IMR-90 (cell line): Measurements from ENCODE around the gene NDNF. TPM values are rescaled to one million over a fixed set of nuclear protein-coding genes. Genes with fewer than 3 reads are reported as not detected.

Source experiments
- ATAC-seq: fragments of 200-7000 bp; cut with Tn5 transposase; 2 replicates; pipeline ENCODE4 v1.9.1; 2020; ENCODE audit warnings: low read depth, mild to moderate bottlenecking, moderate library complexity
- BruUV-seq: library from RNA; stranded (reverse); fragments of 400-500 nt; replicated peaks from 2 replicates; lab custom pipeline; 2021; lab: Mats Ljungman, UMichigan
- CTCF ChIA-PET: fragments of 300-600 bp; formaldehyde crosslinking; extraction: SDS; loops from one replicate; lab custom pipeline; 2021; ENCODE audit warnings: antibody characterized with exemption; lab: Yijun Ruan, JAX
- POLR2A ChIA-PET: fragments of 300-600 bp; sonication (Branson Sonifier 250); formaldehyde crosslinking; loops from one replicate; lab custom pipeline; 2022; ENCODE audit warnings: antibody characterized with exemption; ENCODE audit not compliant: unreplicated experiment; lab: Charles Lee
- DNase-seq: peaks from one replicate; pipeline ENCODE4 v3.0.0; 2013
- H2AFZ ChIP-seq: replicated peaks from 2 replicates; pipeline ENCODE3; 2013; ENCODE audit warnings: low read length, mild to moderate bottlenecking; ENCODE audit not compliant: poor library complexity
- H2AK5ac ChIP-seq: 2 replicates; pipeline ENCODE4 v1.6.1; 2013; ENCODE audit warnings: low read depth, low read length, inconsistent platforms
- H2AK9ac ChIP-seq: replicated peaks from 2 replicates; pipeline ENCODE3; 2013; ENCODE audit warnings: mild to moderate bottlenecking, low read depth, low read length, moderate library complexity; ENCODE audit not compliant: poor library complexity
- H2BK120ac ChIP-seq: 2 replicates; pipeline ENCODE4 v1.6.1; 2013; ENCODE audit warnings: low read depth, low read length, inconsistent platforms
- H2BK15ac ChIP-seq: 3 replicates; pipeline ENCODE4 v1.6.1; 2013; ENCODE audit warnings: low read depth, low read length, inconsistent platforms
- H2BK20ac ChIP-seq: 2 replicates; pipeline ENCODE4 v1.6.1; 2013; ENCODE audit warnings: low read depth, mild to moderate bottlenecking, inconsistent platforms, low read length, moderate library complexity
- H2BK5ac ChIP-seq: 2 replicates; pipeline ENCODE4 v1.6.1; 2013; ENCODE audit warnings: mild to moderate bottlenecking, low read depth, low read length, inconsistent platforms; ENCODE audit not compliant: poor library complexity, severe bottlenecking
- H3K14ac ChIP-seq: replicated peaks from 2 replicates; pipeline ENCODE4 v1.6.1; 2013; ENCODE audit warnings: low read depth, low read length, inconsistent platforms
- H3K18ac ChIP-seq: 2 replicates; pipeline ENCODE4 v1.6.1; 2013; ENCODE audit warnings: low read depth, low read length, control low read depth
- H3K23ac ChIP-seq: 2 replicates; pipeline ENCODE4 v1.6.1; 2013; ENCODE audit warnings: low read depth, low read length, inconsistent platforms
- H3K27ac ChIP-seq: 2 replicates; pipeline ENCODE4 v1.5.1; 2013; ENCODE audit warnings: mild to moderate bottlenecking, control low read depth, low read length; ENCODE audit not compliant: insufficient read depth
- H3K27me3 ChIP-seq: 2 replicates; pipeline ENCODE4 v1.6.1; 2013; ENCODE audit warnings: low read length; ENCODE audit not compliant: control insufficient read depth, insufficient read depth
- H3K36me3 ChIP-seq: 2 replicates; pipeline ENCODE4 v1.6.1; 2013; ENCODE audit warnings: low read length, mixed read lengths; ENCODE audit not compliant: control insufficient read depth, insufficient read depth
- H3K4ac ChIP-seq: 2 replicates; pipeline ENCODE4 v1.6.1; 2013; ENCODE audit warnings: low read depth, low read length, inconsistent platforms
- H3K4me1 ChIP-seq: 2 replicates; pipeline ENCODE4 v1.6.1; 2013; ENCODE audit warnings: low read length, mixed read lengths; ENCODE audit not compliant: control insufficient read depth, insufficient read depth
- H3K4me2 ChIP-seq: 2 replicates; pipeline ENCODE4 v1.6.1; 2013; ENCODE audit warnings: low read depth, mild to moderate bottlenecking, control low read depth, low read length, moderate library complexity
- H3K4me3 ChIP-seq: 2 replicates; pipeline ENCODE4 v1.5.1; 2013; ENCODE audit warnings: low read depth, mild to moderate bottlenecking, control low read depth, low read length, moderate library complexity; ENCODE audit not compliant: insufficient read depth
- H3K56ac ChIP-seq: 2 replicates; pipeline ENCODE4 v1.6.1; 2013; ENCODE audit warnings: low read length, inconsistent platforms; ENCODE audit not compliant: insufficient read depth; ENCODE audit errors: extremely low read depth
- H3K79me1 ChIP-seq, 2 experiments: 2 replicates each; pipeline ENCODE4 v1.6.1; 2013; ENCODE audit warnings: low read length in 2 of 2, inconsistent platforms in 1 of 2, low read depth in 1 of 2
- H3K9ac ChIP-seq: 2 replicates; pipeline ENCODE4 v1.6.1; 2013; ENCODE audit warnings: low read depth, low read length, control low read depth
- H3K9me1 ChIP-seq: 2 replicates; pipeline ENCODE4 v1.6.1; 2013; ENCODE audit warnings: low read length, inconsistent platforms; ENCODE audit not compliant: insufficient read depth
- H3K9me3 ChIP-seq: 2 replicates; pipeline ENCODE4 v1.6.1; 2013; ENCODE audit warnings: low read length; ENCODE audit not compliant: control insufficient read depth, insufficient read depth
- H4K20me1 ChIP-seq: 2 replicates; pipeline ENCODE4 v1.6.1; 2013; ENCODE audit warnings: low read length, inconsistent platforms; ENCODE audit not compliant: insufficient read depth
- H4K5ac ChIP-seq: 2 replicates; pipeline ENCODE4 v1.6.1; 2013; ENCODE audit warnings: mild to moderate bottlenecking, low read depth, low read length, control low read depth
- H4K8ac ChIP-seq, 2 experiments: 2 replicates each; pipeline ENCODE4 v1.6.1; 2013; ENCODE audit warnings: low read depth in 2 of 2, low read length in 2 of 2, control low read depth in 1 of 2, inconsistent platforms in 1 of 2
- H4K91ac ChIP-seq: 2 replicates; pipeline ENCODE4 v1.6.1; 2013; ENCODE audit warnings: low read depth, low read length, inconsistent platforms; ENCODE audit not compliant: insufficient read depth
- CEBPB ChIP-seq: IDR thresholded peaks from 2 replicates; pipeline ENCODE4 v1.6.1; 2012; ENCODE audit warnings: low read depth, low read length, improper control_type of control experiment
- CHD1 ChIP-seq: IDR thresholded peaks from 2 replicates; pipeline ENCODE4 v1.6.1; 2012; ENCODE audit warnings: low read depth, low read length, improper control_type of control experiment
- FOS ChIP-seq: fragments of 150-350 bp; IDR thresholded peaks from 2 replicates; pipeline ENCODE4 v1.6.1; 2016; ENCODE audit warnings: low read depth, low read length
- MAFK ChIP-seq: IDR thresholded peaks from 2 replicates; pipeline ENCODE4 v1.6.1; 2012; ENCODE audit warnings: low read depth, low read length, improper control_type of control experiment
- MAZ ChIP-seq: IDR thresholded peaks from 2 replicates; pipeline ENCODE4 v1.6.1; 2012; ENCODE audit warnings: low read depth, mild to moderate bottlenecking, low read length, improper control_type of control experiment, moderate library complexity, borderline replicate concordance
- POLR2A ChIP-seq: IDR thresholded peaks from 2 replicates; pipeline ENCODE4 v1.6.1; 2012; ENCODE audit warnings: mild to moderate bottlenecking, low read depth, low read length
- RAD21 ChIP-seq: IDR thresholded peaks from 2 replicates; pipeline ENCODE4 v1.6.1; 2012; ENCODE audit warnings: low read length, improper control_type of control experiment
- RFX5 ChIP-seq: IDR thresholded peaks from 2 replicates; pipeline ENCODE4 v1.8.0; 2012; ENCODE audit warnings: low read depth, mild to moderate bottlenecking, low read length, moderate library complexity
- WGBS, 2 experiments: methylation state at CpG; one replicate each; pipeline versions ENCODE4 v1.1.5 to v1.1.7; 2013; ENCODE audit warnings: missing lambda C conversion rate in 2 of 2; ENCODE audit not compliant: insufficient read length in 1 of 2; ENCODE audit errors: extremely low coverage in 2 of 2; 5-methylcytosine and 5-hydroxymethylcytosine counted together
- dilution Hi-C: fragments of 300-500 bp; cut with HindIII; formaldehyde crosslinking; loops from one replicate; pipeline ENCODE4 v1.14.3; 2018; ENCODE audit warnings: low sequenced_read_pairs; ENCODE audit not compliant: unreplicated experiment
- in situ Hi-C: fragments of 300-500 bp; cut with MboI; formaldehyde crosslinking; loops from 3 replicates; pipeline ENCODE4 v1.14.3; 2019; ENCODE audit warnings: low sequenced_read_pairs, inconsistent platforms, mixed read lengths
- intact Hi-C: fragments of 100-400 bp; cut with micrococcal nuclease; formaldehyde crosslinking; loops from 2 replicates; pipeline ENCODE4 v1.10.0; 2022
- polyA plus RNA-seq, 3 experiments: library from polyadenylated mRNA; depleted of rRNA; stranded (reverse); fragments of >200 nt; gene quantifications; 2 replicates each; pipeline ENCODE4 v1.2.3, GENCODE V29; 2012; ENCODE audit warnings: low replicate concordance in 1 of 3
- total RNA-seq: library from RNA; depleted of rRNA; stranded (reverse); fragments of >200 nt; gene quantifications from 2 replicates; pipeline ENCODE4 v1.2.3, GENCODE V29; 2012
- TF ChIP-seq, protein P1 (sequence below): conservative IDR thresholded peaks from 2 replicates; pipeline ENCODE4 v1.5.1; 2012; ENCODE audit warnings: mild to moderate bottlenecking, low read depth, low read length, improper control_type of control experiment
- TF ChIP-seq, protein P2 (sequence below): fragments of 150-350 bp; IDR thresholded peaks from 2 replicates; pipeline ENCODE4 v1.6.1; 2016; ENCODE audit warnings: low read depth, mild to moderate bottlenecking, low read length, moderate library complexity, borderline replicate concordance

Gene NDNF
- total and polyA plus RNA-seq, 2 of the 4 experiments (the other 2 are of a cell fraction), result under 0.01 TPM; not detected in 1

- Histone ChIP-seq H4K20me1 (no peaks in the 10 kb centered on the region), H3K14ac (no peak overlapping the region), H2BK120ac (no peak overlapping the region), H3K79me1 (no peaks in the 10 kb centered on the region), H3K27ac (no peak overlapping the region), H3K18ac (no peak overlapping the region), H4K91ac (no peak overlapping the region), H3K4me2 (no peak overlapping the region), H3K9me3 (no peaks in the 10 kb centered on the region), H3K23ac (no peak overlapping the region), H4K8ac (no peak overlapping the region), H3K27me3 (no peaks in the 10 kb centered on the region), H3K56ac (no peak overlapping the region), H2BK5ac (no peak overlapping the region), H4K5ac (no peak overlapping the region), H3K36me3 (no peaks in the 10 kb centered on the region), H3K4me1 (no peaks in the 10 kb centered on the region), H2BK15ac (no peak overlapping the region), H3K9ac (no peak overlapping the region), H2AK5ac (no peak overlapping the region), H2AFZ (no peak overlapping the region), H2AK9ac (no peak overlapping the region), H3K4ac (no peak overlapping the region), H2BK20ac (no peak overlapping the region), H3K9me1 (no peaks in the 10 kb centered on the region), H3K4me3 (no peak overlapping the region)
- dilution Hi-C loops (no loop called here), in situ Hi-C loops (no loop called here), intact Hi-C loops (no loop called here)
- ATAC-seq, result no peak
- DNase-seq, result no peak
- TF ChIP-seq RFX5 (no peak), MAFK (no peak), RAD21 (no peak), FOS (no peak), CHD1 (no peak), CEBPB (no peak), POLR2A (no peak), MAZ (no peak)
- TF ChIP-seq, protein P1, sequence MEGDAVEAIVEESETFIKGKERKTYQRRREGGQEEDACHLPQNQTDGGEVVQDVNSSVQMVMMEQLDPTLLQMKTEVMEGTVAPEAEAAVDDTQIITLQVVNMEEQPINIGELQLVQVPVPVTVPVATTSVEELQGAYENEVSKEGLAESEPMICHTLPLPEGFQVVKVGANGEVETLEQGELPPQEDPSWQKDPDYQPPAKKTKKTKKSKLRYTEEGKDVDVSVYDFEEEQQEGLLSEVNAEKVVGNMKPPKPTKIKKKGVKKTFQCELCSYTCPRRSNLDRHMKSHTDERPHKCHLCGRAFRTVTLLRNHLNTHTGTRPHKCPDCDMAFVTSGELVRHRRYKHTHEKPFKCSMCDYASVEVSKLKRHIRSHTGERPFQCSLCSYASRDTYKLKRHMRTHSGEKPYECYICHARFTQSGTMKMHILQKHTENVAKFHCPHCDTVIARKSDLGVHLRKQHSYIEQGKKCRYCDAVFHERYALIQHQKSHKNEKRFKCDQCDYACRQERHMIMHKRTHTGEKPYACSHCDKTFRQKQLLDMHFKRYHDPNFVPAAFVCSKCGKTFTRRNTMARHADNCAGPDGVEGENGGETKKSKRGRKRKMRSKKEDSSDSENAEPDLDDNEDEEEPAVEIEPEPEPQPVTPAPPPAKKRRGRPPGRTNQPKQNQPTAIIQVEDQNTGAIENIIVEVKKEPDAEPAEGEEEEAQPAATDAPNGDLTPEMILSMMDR, result no peak
- TF ChIP-seq, protein P2, sequence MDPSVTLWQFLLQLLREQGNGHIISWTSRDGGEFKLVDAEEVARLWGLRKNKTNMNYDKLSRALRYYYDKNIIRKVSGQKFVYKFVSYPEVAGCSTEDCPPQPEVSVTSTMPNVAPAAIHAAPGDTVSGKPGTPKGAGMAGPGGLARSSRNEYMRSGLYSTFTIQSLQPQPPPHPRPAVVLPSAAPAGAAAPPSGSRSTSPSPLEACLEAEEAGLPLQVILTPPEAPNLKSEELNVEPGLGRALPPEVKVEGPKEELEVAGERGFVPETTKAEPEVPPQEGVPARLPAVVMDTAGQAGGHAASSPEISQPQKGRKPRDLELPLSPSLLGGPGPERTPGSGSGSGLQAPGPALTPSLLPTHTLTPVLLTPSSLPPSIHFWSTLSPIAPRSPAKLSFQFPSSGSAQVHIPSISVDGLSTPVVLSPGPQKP, result no peak
- BruUV-seq, result no TSS peak
- ChIA-PET CTCF (no interaction called here), POLR2A (no interaction called here)
- no CpG with 5 or more reads among the region's 3 CpGs for WGBS, 2 experiments
Measured at GRCh38 chr4:121034017-121034416, 38.3 kb downstream of the NDNF start.
